ENCODE measurements around the gene JAML. TPM values are rescaled to one million over a fixed set of nuclear protein-coding genes. Genes with fewer than 3 reads are reported as not detected.

JAML gene
- not detected in 2 replicates for total RNA-seq (2014; rRNA removed; shearing (Covaris generic))

GRCh38 chr11:118224511-118225188 is at the start of gene JAML:
Gene JAML, minus strand, starts transcription at chr11:118225011. Its CDS starts 10,145 bp downstream, at chr11:118214866.

GRCh38 chr11:118263695-118264568 is 39.1 kb upstream of the JAML start, which contains the start of gene MPZL2:
Gene MPZL2, minus strand, starts transcription at chr11:118264297. Its CDS starts 144 bp downstream, at chr11:118264153.

GRCh38 chr11:118251858-118252652 is 27.2 kb upstream of the JAML start, which contains the start of gene MPZL3:
Gene MPZL3, minus strand, starts transcription at chr11:118252365. Its CDS starts 71 bp downstream, at chr11:118252294.

GRCh38 chr11:118175993-118176777 is 48.6 kb downstream of the JAML start, which contains the start of gene SCN2B:
Gene SCN2B, minus strand, starts transcription at chr11:118176639. Its CDS starts 208 bp downstream, at chr11:118176431.

GRCh38 chr11:118152552-118153471 is 72.0 kb downstream of the JAML start, which contains the start of gene SCN4B:
Gene SCN4B, minus strand, starts transcription at chr11:118152823. Its CDS starts 150 bp downstream, at chr11:118152673.

Small RNAs within 50 kb of the gene (small RNA-seq; reads per million reads assigned to genes)
- gene HSPE1P18: not detected

Other genes with a start within 250 kb of the JAML start
- 2.2 TPM in 1 of 2 replicates, not detected in the other for gene IL10RA, start 238.6 kb downstream of the JAML start, total RNA-seq (2014; rRNA removed; shearing (Covaris generic))
- gene TMPRSS4, start 147.9 kb downstream of the JAML start, total RNA-seq (2014; rRNA removed; shearing (Covaris generic)): not detected in 2 replicates
- gene SMIM35, start 138.0 kb downstream of the JAML start, total RNA-seq (2014; rRNA removed; shearing (Covaris generic)): not detected in 2 replicates
- 0.13 TPM in 1 of 2 replicates, not detected in the other for gene SCN4B, start 72.2 kb downstream of the JAML start, total RNA-seq (2014; rRNA removed; shearing (Covaris generic))
- gene SCN2B, start 48.4 kb downstream of the JAML start, total RNA-seq (2014; rRNA removed; shearing (Covaris generic)): not detected in 2 replicates
- gene MPZL3, start 27.4 kb upstream of the JAML start, total RNA-seq (2014; rRNA removed; shearing (Covaris generic)): not detected in 2 replicates
- gene MPZL2, start 39.3 kb upstream of the JAML start, total RNA-seq (2014; rRNA removed; shearing (Covaris generic)): not detected in 2 replicates
- not detected in 2 replicates for gene CD3E, start 79.7 kb upstream of the JAML start, total RNA-seq (2014; rRNA removed; shearing (Covaris generic))
- not detected in 2 replicates for gene CD3D, start 117.7 kb upstream of the JAML start, total RNA-seq (2014; rRNA removed; shearing (Covaris generic))
- gene CD3G, start 119.3 kb upstream of the JAML start, total RNA-seq (2014; rRNA removed; shearing (Covaris generic)): not detected in 2 replicates
- gene UBE4A, start 134.6 kb upstream of the JAML start, total RNA-seq (2014; rRNA removed; shearing (Covaris generic)): 30.0 and 32.2 TPM in 2 replicates
- 149 and 192 TPM in 2 replicates for gene ATP5MG, start 176.6 kb upstream of the JAML start, total RNA-seq (2014; rRNA removed; shearing (Covaris generic))
- 37.5 and 45.8 TPM in 2 replicates for gene KMT2A, start 211.5 kb upstream of the JAML start, total RNA-seq (2014; rRNA removed; shearing (Covaris generic))